Spinal cord (tissue), 10 donors: Measurements from ENCODE around the gene TMEM14A. TPM values are rescaled to one million over a fixed set of nuclear protein-coding genes. Genes with fewer than 3 reads are reported as not detected.

Source experiments
- DNase-seq, 6 donors: peaks; one replicate each; pipeline versions ENCODE4 v3.0.0 to v3.0.0-alpha.2; 2013 to 2015; ENCODE audit warnings: low spot score in 6 of 6, low read depth in 4 of 6
- H3K27ac ChIP-seq: one replicate; pipeline ENCODE4 v1.5.1; 2013; ENCODE audit warnings: low read depth, low read length, control low read depth
- H3K27me3 ChIP-seq: one replicate; pipeline ENCODE4 v1.6.1; 2013; ENCODE audit warnings: low read length; ENCODE audit not compliant: control insufficient read depth, insufficient read depth
- H3K36me3 ChIP-seq: one replicate; pipeline ENCODE4 v1.6.1; 2013; ENCODE audit warnings: low read length; ENCODE audit not compliant: control insufficient read depth, insufficient read depth
- H3K4me1 ChIP-seq: one replicate; pipeline ENCODE4 v1.6.1; 2013; ENCODE audit warnings: low read length; ENCODE audit not compliant: control insufficient read depth, insufficient read depth
- H3K4me3 ChIP-seq: one replicate; pipeline ENCODE4 v1.5.1; 2013; ENCODE audit warnings: low read depth, low read length, control low read depth
- H3K9me3 ChIP-seq: one replicate; pipeline ENCODE4 v1.6.1; 2013; ENCODE audit warnings: low read length; ENCODE audit not compliant: control insufficient read depth, insufficient read depth
- WGBS: methylation state at CpG from one replicate; pipeline ENCODE4 v1.1.5; 2013; ENCODE audit warnings: missing lambda C conversion rate; ENCODE audit not compliant: insufficient coverage; 5-methylcytosine and 5-hydroxymethylcytosine counted together
- polyA plus RNA-seq, 2 donors: library from polyadenylated mRNA; unstranded; fragments of 120-200 nt; gene quantifications; one replicate each; pipeline ENCODE4 v1.2.1, GENCODE V29; 2013; ENCODE audit not compliant: insufficient read length in 2 of 2
- total RNA-seq, 2 donors: library from RNA; depleted of rRNA in 1 of 2; stranded (reverse); fragments of 120-200 nt in 1 of 2; fragments of >200 nt in 1 of 2; gene quantifications; one replicate each; pipeline versions ENCODE4 v1.2.3 to v1.2.4, GENCODE V29; 2013 to 2014
- donor health status: healthy.

TMEM14A gene
- total and polyA plus RNA-seq, 4 donors, result 46.1 to 152 (median 114) TPM

- H3K9me3 ChIP-seq, result no peaks in the 10 kb centered on the region
- peaks cover 4% of the 10 kb centered on the region for H3K4me1 ChIP-seq
- H3K4me3 ChIP-seq, result no peak overlapping the region
- no peaks in the 10 kb centered on the region for H3K36me3 ChIP-seq
- H3K27ac ChIP-seq, result no peak overlapping the region
- 98% methylated on average over 5 of the region's 5 CpGs for WGBS
- no peak for DNase-seq
- H3K27me3 ChIP-seq, result no peaks in the 10 kb centered on the region
These were observed 30.0 kb upstream of the TMEM14A start for GRCh38 chr6:52640916-52641315.

GRCh38 chr6:52641388-52641787 is 29.5 kb upstream of the TMEM14A start:
- no peaks in the 10 kb centered on the region for H3K27me3 ChIP-seq
- no peaks in the 10 kb centered on the region for H3K36me3 ChIP-seq
- no peak overlapping the region for H3K4me3 ChIP-seq
- no peak for DNase-seq
- no peak overlapping the region for H3K27ac ChIP-seq
- H3K4me1 ChIP-seq, result peaks cover 4% of the 10 kb centered on the region
- H3K9me3 ChIP-seq, result no peaks in the 10 kb centered on the region

GRCh38 chr6:52641826-52642225 is 29.1 kb upstream of the TMEM14A start:
- Histone ChIP-seq H3K4me1 (peaks cover 4% of the 10 kb centered on the region), H3K27ac (no peak overlapping the region)

GRCh38 chr6:52642368-52642767 is 28.5 kb upstream of the TMEM14A start:
- no CpG with 5 or more reads among the region's 2 CpGs for WGBS
- H3K27ac ChIP-seq, result no peak overlapping the region
- H3K9me3 ChIP-seq, result no peaks in the 10 kb centered on the region
- peak in 1 of 6 donors; percentile 27 for DNase-seq
- H3K27me3 ChIP-seq, result no peaks in the 10 kb centered on the region
- H3K36me3 ChIP-seq, result no peaks in the 10 kb centered on the region
- H3K4me3 ChIP-seq, result no peak overlapping the region
- H3K4me1 ChIP-seq, result peaks cover 4% of the 10 kb centered on the region

More at GRCh38 chr6:52641826-52642225, 29.1 kb upstream of the TMEM14A start:
- Histone ChIP-seq H3K27me3 (no peaks in the 10 kb centered on the region), H3K9me3 (no peaks in the 10 kb centered on the region), H3K36me3 (no peaks in the 10 kb centered on the region), H3K4me3 (no peak overlapping the region)
- no peak for DNase-seq
- 69% methylated on average over 2 of the region's 3 CpGs for WGBS

GRCh38 chr6:52643158-52643557 is 27.8 kb upstream of the TMEM14A start:
- Histone ChIP-seq H3K36me3 (no peaks in the 10 kb centered on the region), H3K27me3 (no peaks in the 10 kb centered on the region)
- no CpG with 5 or more reads among the region's 3 CpGs for WGBS

GRCh38 chr6:52644253-52644652 is 26.7 kb upstream of the TMEM14A start:
- WGBS, result no CpG with 5 or more reads among the region's 4 CpGs
- Histone ChIP-seq H3K27ac (no peak overlapping the region), H3K9me3 (no peaks in the 10 kb centered on the region), H3K27me3 (no peaks in the 10 kb centered on the region), H3K4me1 (peaks cover 4% of the 10 kb centered on the region), H3K36me3 (no peaks in the 10 kb centered on the region), H3K4me3 (no peak overlapping the region)
- DNase-seq, result no peak

More at GRCh38 chr6:52643158-52643557, 27.8 kb upstream of the TMEM14A start:
- peak in 4 of 6 donors; percentile 26 to 72 (median 55) for DNase-seq
- Histone ChIP-seq H3K27ac (no peak overlapping the region), H3K9me3 (no peaks in the 10 kb centered on the region), H3K4me1 (peaks cover 4% of the 10 kb centered on the region), H3K4me3 (no peak overlapping the region)

GRCh38 chr6:52645976-52646375 is 24.9 kb upstream of the TMEM14A start:
- Histone ChIP-seq H3K27me3 (no peaks in the 10 kb centered on the region), H3K27ac (no peak overlapping the region), H3K9me3 (no peaks in the 10 kb centered on the region), H3K36me3 (no peaks in the 10 kb centered on the region), H3K4me1 (no peaks in the 10 kb centered on the region), H3K4me3 (no peak overlapping the region)
- WGBS, result no CpG with 5 or more reads among the region's 4 CpGs
- no peak for DNase-seq

GRCh38 chr6:52647199-52647598 is 23.7 kb upstream of the TMEM14A start:
- WGBS, result 96% methylated on average over 2 of the region's 3 CpGs
- Histone ChIP-seq H3K9me3 (no peaks in the 10 kb centered on the region), H3K4me1 (no peaks in the 10 kb centered on the region)

GRCh38 chr6:52649536-52650160 is 21.3 kb upstream of the TMEM14A start:
- DNase-seq, result no peak
- no peaks in the 10 kb centered on the region for H3K4me1 ChIP-seq
- no peaks in the 10 kb centered on the region for H3K9me3 ChIP-seq
- H3K27ac ChIP-seq, result no peak overlapping the region
- no peak overlapping the region for H3K4me3 ChIP-seq
- H3K36me3 ChIP-seq, result no peaks in the 10 kb centered on the region
- 7% methylated on average over 1 of the region's 2 CpGs for WGBS
- H3K27me3 ChIP-seq, result no peaks in the 10 kb centered on the region

More at GRCh38 chr6:52647199-52647598, 23.7 kb upstream of the TMEM14A start:
- no peaks in the 10 kb centered on the region for H3K27me3 ChIP-seq
- no peak overlapping the region for H3K4me3 ChIP-seq
- no peak for DNase-seq
- no peaks in the 10 kb centered on the region for H3K36me3 ChIP-seq
- H3K27ac ChIP-seq, result no peak overlapping the region

- no peaks in the 10 kb centered on the region for H3K36me3 ChIP-seq
- H3K27ac ChIP-seq, result no peak overlapping the region
- WGBS, result 71% methylated on average over 1 of the region's 3 CpGs
- H3K4me3 ChIP-seq, result no peak overlapping the region
- no peaks in the 10 kb centered on the region for H3K9me3 ChIP-seq
- no peaks in the 10 kb centered on the region for H3K4me1 ChIP-seq
- H3K27me3 ChIP-seq, result no peaks in the 10 kb centered on the region
- no peak for DNase-seq
These were observed 20.0 kb upstream of the TMEM14A start for GRCh38 chr6:52650941-52651340.
